Measurements from ENCODE around the gene RAX2. TPM values are rescaled to one million over a fixed set of nuclear protein-coding genes. Genes with fewer than 3 reads are reported as not detected.
A peak's percentile ranks its signal among the peaks of the same experiment; 100 is the strongest.
"Not testable (repeated sequence)": the region's sequence is repeated elsewhere in the genome, so short reads cannot be mapped to it uniquely, and the experiment has no call there.

RAX2 gene
- total RNA-seq, 2 experiments from 2014 or later, result not detected

- peak; percentile 99 for DNase-seq
- H3K4me1 Mint-ChIP-seq, result peaks cover 31% of the 10 kb centered on the region
- H3K4me3 Mint-ChIP-seq, result peak within 1 kb of the TSS; percentile 98
- peak within 1 kb of the TSS; percentile 98 for H3K27ac Mint-ChIP-seq
- H3K36me3 Mint-ChIP-seq, result peaks cover 23% of the 10 kb centered on the region
- H3K9me3 Mint-ChIP-seq, result no peaks in the 10 kb centered on the region
- peaks cover 5% of the 10 kb centered on the region for H3K27me3 Mint-ChIP-seq
These were observed 9.2 kb downstream of the RAX2 start, which contains the start of gene MRPL54 for GRCh38 chr19:3762501-3763459. MRPL54 (plus strand) TSS chr19:3762682; CDS start chr19:3762701, 19 bp downstream.

GRCh38 chr19:3762130-3762473, 9.9 kb downstream of the RAX2 start:
- Mint-ChIP-seq H3K9me3 (no peaks in the 10 kb centered on the region), H3K27ac (peak overlapping the region; percentile 98), H3K36me3 (peaks cover 23% of the 10 kb centered on the region), H3K4me3 (peak overlapping the region; percentile 98), H3K27me3 (peaks cover 5% of the 10 kb centered on the region), H3K4me1 (peaks cover 32% of the 10 kb centered on the region)
- DNase-seq, result no peak

- H3K9me3 Mint-ChIP-seq, result no peaks in the 10 kb centered on the region
- peak within 1 kb of the TSS; percentile 98 for H3K27ac Mint-ChIP-seq
- H3K4me3 Mint-ChIP-seq, result peak within 1 kb of the TSS; percentile 98
- peaks cover 19% of the 10 kb centered on the region for H3K36me3 Mint-ChIP-seq
- peaks cover 32% of the 10 kb centered on the region for H3K4me1 Mint-ChIP-seq
- peaks cover 5% of the 10 kb centered on the region for H3K27me3 Mint-ChIP-seq
- peak; percentile 97 for DNase-seq
These were observed 10.5 kb downstream of the RAX2 start, which contains the start of gene APBA3 for GRCh38 chr19:3761382-3762129. APBA3 (minus strand) TSS chr19:3761692; CDS start chr19:3760264, 1,428 bp downstream.

- Mint-ChIP-seq H3K27ac (peak overlapping the region; percentile 98), H3K4me3 (peak overlapping the region; percentile 98), H3K27me3 (peaks cover 5% of the 10 kb centered on the region), H3K4me1 (peaks cover 28% of the 10 kb centered on the region), H3K9me3 (no peaks in the 10 kb centered on the region), H3K36me3 (peaks cover 13% of the 10 kb centered on the region)
- DNase-seq, result no peak
These were observed 11.1 kb downstream of the RAX2 start for GRCh38 chr19:3760871-3761361.

- Mint-ChIP-seq H3K36me3 (peaks cover 13% of the 10 kb centered on the region), H3K4me3 (peak overlapping the region; percentile 98), H3K9me3 (no peaks in the 10 kb centered on the region), H3K4me1 (peaks cover 28% of the 10 kb centered on the region), H3K27ac (no peak overlapping the region), H3K27me3 (peaks cover 5% of the 10 kb centered on the region)
- DNase-seq, result no peak
These were observed 12.4 kb downstream of the RAX2 start for GRCh38 chr19:3759482-3760254.

GRCh38 chr19:3758297-3758696, 13.7 kb downstream of the RAX2 start:
- peaks cover 27% of the 10 kb centered on the region for H3K4me1 Mint-ChIP-seq
- not testable (repeated sequence) for H3K27me3 Mint-ChIP-seq, H3K4me3 Mint-ChIP-seq, H3K9me3 Mint-ChIP-seq, H3K27ac Mint-ChIP-seq, DNase-seq
- H3K36me3 Mint-ChIP-seq, result peaks cover 13% of the 10 kb centered on the region

- not testable (repeated sequence) for DNase-seq, H3K27me3 Mint-ChIP-seq, H3K36me3 Mint-ChIP-seq
These were observed 14.3 kb downstream of the RAX2 start for GRCh38 chr19:3757705-3758104.

GRCh38 chr19:3753631-3754410, 18.2 kb downstream of the RAX2 start:
- no peak for DNase-seq
- Mint-ChIP-seq H3K36me3 (peaks cover 17% of the 10 kb centered on the region), H3K27me3 (no peaks in the 10 kb centered on the region), H3K27ac (no peak overlapping the region), H3K4me3 (no peak overlapping the region), H3K9me3 (no peaks in the 10 kb centered on the region), H3K4me1 (peaks cover 4% of the 10 kb centered on the region)

More at GRCh38 chr19:3757705-3758104, 14.3 kb downstream of the RAX2 start:
- H3K4me1 Mint-ChIP-seq, result peaks cover 21% of the 10 kb centered on the region
- not testable (repeated sequence) for H3K4me3 Mint-ChIP-seq, H3K9me3 Mint-ChIP-seq, H3K27ac Mint-ChIP-seq

GRCh38 chr19:3752492-3752891, 19.5 kb downstream of the RAX2 start:
- Mint-ChIP-seq H3K4me1 (peaks cover 4% of the 10 kb centered on the region), H3K9me3 (no peaks in the 10 kb centered on the region), H3K27ac (no peak overlapping the region), H3K27me3 (no peaks in the 10 kb centered on the region), H3K4me3 (no peak overlapping the region), H3K36me3 (peaks cover 17% of the 10 kb centered on the region)
- DNase-seq, result no peak

- no peak overlapping the region for H3K27ac Mint-ChIP-seq
- H3K36me3 Mint-ChIP-seq, result peaks cover 17% of the 10 kb centered on the region
- H3K4me1 Mint-ChIP-seq, result no peaks in the 10 kb centered on the region
- no peak overlapping the region for H3K4me3 Mint-ChIP-seq
- DNase-seq, result no peak
- H3K9me3 Mint-ChIP-seq, result no peaks in the 10 kb centered on the region
- H3K27me3 Mint-ChIP-seq, result no peaks in the 10 kb centered on the region
These were observed 20.8 kb downstream of the RAX2 start for GRCh38 chr19:3751236-3751635.

- no peak for DNase-seq
- no peak overlapping the region for H3K27ac Mint-ChIP-seq
- H3K9me3 Mint-ChIP-seq, result no peaks in the 10 kb centered on the region
- no peaks in the 10 kb centered on the region for H3K27me3 Mint-ChIP-seq
- no peaks in the 10 kb centered on the region for H3K4me1 Mint-ChIP-seq
- H3K36me3 Mint-ChIP-seq, result peaks cover 17% of the 10 kb centered on the region
- no peak overlapping the region for H3K4me3 Mint-ChIP-seq
These were observed 21.8 kb downstream of the RAX2 start for GRCh38 chr19:3750211-3750610.

GRCh38 chr19:3748965-3749364, 23.1 kb downstream of the RAX2 start:
- Mint-ChIP-seq H3K27ac (no peak overlapping the region), H3K9me3 (no peaks in the 10 kb centered on the region), H3K27me3 (no peaks in the 10 kb centered on the region), H3K4me3 (no peak overlapping the region), H3K36me3 (peaks cover 17% of the 10 kb centered on the region), H3K4me1 (no peaks in the 10 kb centered on the region)
- no peak for DNase-seq

GRCh38 chr19:3746371-3747056, 25.5 kb downstream of the RAX2 start:
- Mint-ChIP-seq H3K4me3 (no peak overlapping the region), H3K9me3 (no peaks in the 10 kb centered on the region), H3K4me1 (no peaks in the 10 kb centered on the region), H3K27ac (no peak overlapping the region), H3K27me3 (no peaks in the 10 kb centered on the region), H3K36me3 (peaks cover 12% of the 10 kb centered on the region)
- DNase-seq, result no peak

All from activated naive CD8-positive, alpha-beta T cell treated with anti-CD3 and anti-CD28 coated beads for 36 hours (primary cell).